Measurements from ENCODE around the gene CPNE7.

CPNE7 gene

DNA sequence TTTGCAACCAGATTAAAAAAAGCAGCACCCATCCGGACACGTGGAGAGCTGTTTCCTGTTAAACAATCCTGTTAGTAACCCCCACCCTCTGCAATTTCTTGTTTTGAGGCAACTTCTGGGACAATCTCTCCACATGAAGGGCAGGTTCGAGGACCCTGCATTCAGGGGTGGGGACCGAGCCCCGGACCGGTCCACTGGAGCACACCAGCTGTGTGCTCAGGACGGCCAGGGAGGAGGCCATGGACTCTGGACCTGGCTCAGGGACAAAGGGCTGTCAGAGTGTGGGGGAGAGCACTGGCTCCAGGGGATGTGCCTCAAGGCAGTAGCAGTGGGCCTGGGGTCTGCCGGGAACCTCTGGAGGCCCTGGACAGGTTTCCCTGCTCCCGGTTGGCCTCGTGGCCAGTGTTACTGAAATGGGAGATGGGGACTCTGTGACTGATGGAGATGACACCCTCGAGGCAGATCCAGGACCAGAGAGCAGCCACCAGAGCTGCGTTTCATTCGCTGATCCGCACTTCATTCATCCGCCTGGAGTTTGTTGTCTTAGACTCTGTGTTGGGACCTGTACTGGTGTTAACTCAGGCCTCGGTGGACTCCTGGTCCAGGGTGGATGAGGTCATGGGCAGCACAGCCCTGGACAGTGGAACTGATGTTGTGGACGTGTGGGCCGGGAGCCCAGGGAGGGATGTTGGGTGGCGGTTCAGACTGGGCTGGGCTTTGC, 2.9 kb upstream of the CPNE7 start:
- TF ChIP-seq, protein P1, sequence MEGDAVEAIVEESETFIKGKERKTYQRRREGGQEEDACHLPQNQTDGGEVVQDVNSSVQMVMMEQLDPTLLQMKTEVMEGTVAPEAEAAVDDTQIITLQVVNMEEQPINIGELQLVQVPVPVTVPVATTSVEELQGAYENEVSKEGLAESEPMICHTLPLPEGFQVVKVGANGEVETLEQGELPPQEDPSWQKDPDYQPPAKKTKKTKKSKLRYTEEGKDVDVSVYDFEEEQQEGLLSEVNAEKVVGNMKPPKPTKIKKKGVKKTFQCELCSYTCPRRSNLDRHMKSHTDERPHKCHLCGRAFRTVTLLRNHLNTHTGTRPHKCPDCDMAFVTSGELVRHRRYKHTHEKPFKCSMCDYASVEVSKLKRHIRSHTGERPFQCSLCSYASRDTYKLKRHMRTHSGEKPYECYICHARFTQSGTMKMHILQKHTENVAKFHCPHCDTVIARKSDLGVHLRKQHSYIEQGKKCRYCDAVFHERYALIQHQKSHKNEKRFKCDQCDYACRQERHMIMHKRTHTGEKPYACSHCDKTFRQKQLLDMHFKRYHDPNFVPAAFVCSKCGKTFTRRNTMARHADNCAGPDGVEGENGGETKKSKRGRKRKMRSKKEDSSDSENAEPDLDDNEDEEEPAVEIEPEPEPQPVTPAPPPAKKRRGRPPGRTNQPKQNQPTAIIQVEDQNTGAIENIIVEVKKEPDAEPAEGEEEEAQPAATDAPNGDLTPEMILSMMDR (IDR thresholded peaks at IDR 0.05; ENCODE audit: control insufficient read depth, extremely low read depth, insufficient read depth) = no peak
- DNase-seq (ENCODE audit: low read depth) = no peak
- no peak overlapping the region for H3K4me3 ChIP-seq (ENCODE audit: low read depth, low read length)

DNA sequence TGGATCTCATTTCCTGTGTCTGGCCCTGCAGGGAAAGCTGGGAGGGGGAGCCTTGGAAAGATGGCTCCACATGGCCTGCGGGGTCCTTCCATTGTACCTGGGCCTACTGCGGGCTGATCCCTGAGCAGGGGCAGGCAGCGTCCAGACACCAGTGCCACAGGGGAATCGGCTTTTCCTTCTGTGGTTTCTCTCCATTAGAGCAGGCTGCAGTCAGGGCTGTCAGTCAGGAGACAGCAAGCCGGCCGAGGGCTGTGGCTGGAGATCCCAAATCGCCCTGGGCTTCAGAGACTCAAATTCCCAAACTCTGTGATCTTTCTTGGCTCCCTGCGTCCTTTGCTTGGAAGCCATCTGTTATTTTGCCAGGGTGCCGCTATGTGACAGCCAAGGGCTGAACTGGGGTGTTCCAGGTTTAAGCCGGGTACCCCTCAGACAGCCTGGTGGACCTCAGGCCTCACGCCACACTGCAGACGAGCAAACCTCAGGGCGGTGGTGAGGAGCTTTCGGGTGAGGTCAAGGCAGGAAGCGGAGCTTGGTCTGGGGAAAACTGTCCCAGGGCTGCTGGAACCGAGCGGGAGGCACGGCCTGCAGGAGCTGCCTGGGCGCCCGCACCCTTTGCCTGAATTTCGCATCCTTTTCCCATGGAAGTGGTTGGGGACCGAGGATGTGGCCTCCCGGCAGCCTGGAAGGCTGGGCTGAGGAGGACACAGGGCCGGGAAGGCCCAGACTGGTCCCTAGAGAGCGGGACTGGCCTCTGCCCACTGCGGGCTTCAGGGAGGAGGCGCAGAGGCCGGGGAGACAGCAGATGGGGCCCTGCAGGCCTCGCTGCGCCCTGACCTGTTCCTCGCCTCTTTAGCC, 1.5 kb upstream of the CPNE7 start:
- TF ChIP-seq, protein P1 (IDR thresholded peaks at IDR 0.05; ENCODE audit: control insufficient read depth, extremely low read depth, insufficient read depth) = no peak
- DNase-seq (ENCODE audit: low read depth) = no peak
- no peak overlapping the region for H3K4me3 ChIP-seq (ENCODE audit: low read depth, low read length)

- no peak overlapping the region; the same call in 1 of the 2 replicates for H3K4me3 ChIP-seq (ENCODE audit: low read depth, low read length)
- TF ChIP-seq, protein P1 (IDR thresholded peaks at IDR 0.05; ENCODE audit: control insufficient read depth, extremely low read depth, insufficient read depth) = no peak
- no peak for DNase-seq (ENCODE audit: low read depth)
Observed at GRCh38 chr16:89574681-89575246, 794 bp upstream of the CPNE7 start.

DNA sequence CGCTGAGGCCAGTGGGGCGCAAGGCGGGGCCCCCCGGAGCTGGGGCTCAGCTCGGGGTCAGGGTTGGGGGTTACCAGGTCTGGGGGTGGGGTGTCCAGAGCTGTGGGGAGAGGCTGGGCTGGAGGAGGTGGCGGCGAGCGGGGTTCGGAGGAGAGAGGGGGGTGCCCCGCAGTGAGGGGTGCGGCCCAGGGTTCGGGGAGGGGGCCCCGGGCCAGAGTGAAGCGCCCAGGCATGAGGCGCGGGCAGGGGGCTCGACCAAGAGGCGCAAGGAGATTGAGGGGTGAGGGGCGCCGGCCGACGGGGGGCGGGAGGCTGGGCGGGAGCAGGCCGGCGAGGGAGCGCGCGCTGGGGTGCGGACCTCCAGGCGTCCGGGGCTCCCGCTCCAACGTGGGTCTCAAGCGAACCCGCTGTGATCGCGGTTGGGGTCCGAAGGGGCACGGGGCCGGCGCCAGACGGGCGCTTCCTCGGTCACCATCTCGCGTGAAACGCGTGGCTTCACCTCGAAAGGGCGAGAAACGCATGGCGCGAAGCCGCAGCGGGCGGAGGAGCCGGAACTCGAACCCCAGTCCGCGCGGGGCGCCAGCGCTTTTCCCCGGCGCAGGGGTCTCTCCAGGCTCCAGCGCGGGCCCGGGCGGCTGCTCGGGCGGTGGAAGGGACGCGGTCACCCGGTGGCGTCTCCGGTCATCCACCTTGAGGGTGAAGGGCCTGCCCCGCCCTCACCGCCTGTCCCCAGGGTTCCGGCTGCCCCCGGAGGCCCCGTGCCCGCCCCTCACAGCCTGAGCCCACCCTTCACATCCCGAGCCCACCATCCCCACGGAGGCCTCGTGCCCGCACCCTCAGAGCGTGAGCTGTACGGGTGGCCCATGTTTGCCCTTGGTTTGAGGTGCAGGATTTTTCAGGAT, 846 bp downstream of the CPNE7 start:
- H3K4me3 ChIP-seq (ENCODE audit: low read depth, low read length) = peak overlapping the region; percentile 79
- no peak for DNase-seq (ENCODE audit: low read depth)
- TF ChIP-seq, protein P1 (IDR thresholded peaks at IDR 0.05; ENCODE audit: control insufficient read depth, extremely low read depth, insufficient read depth) = no peak

GRCh38 chr16:89577055-89577759, 1.6 kb downstream of the CPNE7 start:
- DNase-seq (ENCODE audit: low read depth) = no peak
- TF ChIP-seq, protein P1 (IDR thresholded peaks at IDR 0.05; ENCODE audit: control insufficient read depth, extremely low read depth, insufficient read depth) = no peak
- peak overlapping the region; percentile 79 for H3K4me3 ChIP-seq (ENCODE audit: low read depth, low read length)

DNA sequence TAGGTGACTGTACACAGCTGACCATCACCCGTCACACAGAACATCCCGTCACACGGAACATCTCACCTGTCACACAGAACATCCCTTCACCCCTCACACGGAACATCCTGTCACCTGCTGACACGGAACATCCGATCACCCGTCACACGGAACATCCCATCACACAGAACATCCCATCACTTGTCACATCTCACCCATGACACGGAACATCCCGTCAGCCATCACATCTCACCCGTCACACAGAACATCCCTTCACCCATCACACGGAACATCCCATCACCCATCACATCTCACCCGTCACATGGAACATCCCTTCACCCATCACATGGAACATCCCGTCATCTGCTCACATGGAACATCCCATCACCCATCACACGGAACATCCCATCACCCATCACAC, 3.8 kb downstream of the CPNE7 start:
- no peak overlapping the region for H3K4me3 ChIP-seq (ENCODE audit: low read depth, low read length)
- TF ChIP-seq, protein P1 (IDR thresholded peaks at IDR 0.05; ENCODE audit: control insufficient read depth, extremely low read depth, insufficient read depth) = no peak
- no peak for DNase-seq (ENCODE audit: low read depth)

Measured in LNCaP clone FGC (cell line).